ENCODE measurements around the gene B3GLCT. TPM values are rescaled to one million over a fixed set of nuclear protein-coding genes. Genes with fewer than 3 reads are reported as not detected.

The B3GLCT gene
- total RNA-seq, 1 donor from 2014 or later = 27.2 TPM

DNA sequence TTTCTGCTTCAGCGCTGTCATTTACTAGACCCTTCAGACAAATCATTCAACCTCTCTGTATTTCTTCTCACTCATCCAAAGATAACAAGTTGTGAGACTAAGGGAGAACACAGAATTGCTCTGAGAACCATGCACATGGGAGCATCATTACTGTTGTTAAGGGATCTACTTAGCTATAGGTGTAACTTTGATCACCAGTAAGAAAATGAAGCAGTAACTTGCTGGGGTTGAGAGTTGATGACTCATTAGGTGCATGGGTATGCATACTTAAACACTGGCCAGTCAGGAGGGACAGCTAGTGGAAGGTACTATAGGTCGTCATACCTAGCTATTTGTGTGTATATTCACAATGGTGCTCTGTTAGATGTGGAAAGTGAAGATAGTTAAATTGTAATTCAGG is 61.5 kb downstream of the B3GLCT start:
- H3K4me3 Mint-ChIP-seq = no peak overlapping the region
- H3K27me3 Mint-ChIP-seq (ENCODE audit: low read depth) = no peaks in the 10 kb centered on the region
- peaks cover 36% of the 10 kb centered on the region for H3K36me3 Mint-ChIP-seq
- peaks cover 3% of the 10 kb centered on the region for H3K4me1 Mint-ChIP-seq
- H3K27ac Mint-ChIP-seq = no peak overlapping the region
- no peaks in the 10 kb centered on the region for H3K9me3 Mint-ChIP-seq
- no peak for DNase-seq (ENCODE audit: low spot score in 2 of 2, unreplicated experiment in 2 of 2)
- TF ChIP-seq, protein P1, sequence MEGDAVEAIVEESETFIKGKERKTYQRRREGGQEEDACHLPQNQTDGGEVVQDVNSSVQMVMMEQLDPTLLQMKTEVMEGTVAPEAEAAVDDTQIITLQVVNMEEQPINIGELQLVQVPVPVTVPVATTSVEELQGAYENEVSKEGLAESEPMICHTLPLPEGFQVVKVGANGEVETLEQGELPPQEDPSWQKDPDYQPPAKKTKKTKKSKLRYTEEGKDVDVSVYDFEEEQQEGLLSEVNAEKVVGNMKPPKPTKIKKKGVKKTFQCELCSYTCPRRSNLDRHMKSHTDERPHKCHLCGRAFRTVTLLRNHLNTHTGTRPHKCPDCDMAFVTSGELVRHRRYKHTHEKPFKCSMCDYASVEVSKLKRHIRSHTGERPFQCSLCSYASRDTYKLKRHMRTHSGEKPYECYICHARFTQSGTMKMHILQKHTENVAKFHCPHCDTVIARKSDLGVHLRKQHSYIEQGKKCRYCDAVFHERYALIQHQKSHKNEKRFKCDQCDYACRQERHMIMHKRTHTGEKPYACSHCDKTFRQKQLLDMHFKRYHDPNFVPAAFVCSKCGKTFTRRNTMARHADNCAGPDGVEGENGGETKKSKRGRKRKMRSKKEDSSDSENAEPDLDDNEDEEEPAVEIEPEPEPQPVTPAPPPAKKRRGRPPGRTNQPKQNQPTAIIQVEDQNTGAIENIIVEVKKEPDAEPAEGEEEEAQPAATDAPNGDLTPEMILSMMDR (IDR thresholded peaks at IDR 0.05; ENCODE audit: unreplicated experiment) = no peak

GRCh38 chr13:31263346-31263745 is 63.6 kb downstream of the B3GLCT start:
- TF ChIP-seq, protein P1 (IDR thresholded peaks at IDR 0.05; ENCODE audit: unreplicated experiment) = no peak
- Mint-ChIP-seq H3K4me3 (no peak overlapping the region), H3K27me3 (ENCODE audit: low read depth) (no peaks in the 10 kb centered on the region), H3K9me3 (no peaks in the 10 kb centered on the region), H3K27ac (no peak overlapping the region), H3K36me3 (peaks cover 36% of the 10 kb centered on the region), H3K4me1 (peaks cover 14% of the 10 kb centered on the region)
- DNase-seq (ENCODE audit: low spot score in 2 of 2, unreplicated experiment in 2 of 2) = no peak

DNA sequence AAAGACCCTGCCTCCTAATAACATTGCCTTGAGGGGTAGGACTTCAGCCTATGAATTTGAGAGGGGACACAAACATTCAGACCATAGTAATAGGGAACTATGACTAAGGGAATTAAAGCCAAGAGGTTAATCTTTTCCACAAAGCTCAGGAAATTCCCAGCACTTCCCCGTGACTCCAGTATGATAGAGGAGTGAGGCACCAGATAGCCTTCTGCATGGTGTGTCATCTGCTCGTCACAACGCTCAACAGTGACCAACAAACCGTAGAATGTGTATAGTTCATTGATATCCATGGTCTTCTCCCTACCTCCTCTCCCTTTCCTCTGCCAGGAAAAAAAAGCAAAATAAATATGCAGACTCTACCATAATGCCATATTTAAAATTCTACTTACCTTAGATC is 64.4 kb downstream of the B3GLCT start:
- peaks cover 18% of the 10 kb centered on the region for H3K4me1 Mint-ChIP-seq
- H3K36me3 Mint-ChIP-seq = peaks cover 43% of the 10 kb centered on the region
- no peaks in the 10 kb centered on the region for H3K27me3 Mint-ChIP-seq (ENCODE audit: low read depth)
- H3K27ac Mint-ChIP-seq = no peak overlapping the region
- H3K4me3 Mint-ChIP-seq = no peak overlapping the region
- H3K9me3 Mint-ChIP-seq = peaks cover 1% of the 10 kb centered on the region
- no peak for DNase-seq (ENCODE audit: low spot score in 2 of 2, unreplicated experiment in 2 of 2)
- TF ChIP-seq, protein P1 (IDR thresholded peaks at IDR 0.05; ENCODE audit: unreplicated experiment) = no peak

DNA sequence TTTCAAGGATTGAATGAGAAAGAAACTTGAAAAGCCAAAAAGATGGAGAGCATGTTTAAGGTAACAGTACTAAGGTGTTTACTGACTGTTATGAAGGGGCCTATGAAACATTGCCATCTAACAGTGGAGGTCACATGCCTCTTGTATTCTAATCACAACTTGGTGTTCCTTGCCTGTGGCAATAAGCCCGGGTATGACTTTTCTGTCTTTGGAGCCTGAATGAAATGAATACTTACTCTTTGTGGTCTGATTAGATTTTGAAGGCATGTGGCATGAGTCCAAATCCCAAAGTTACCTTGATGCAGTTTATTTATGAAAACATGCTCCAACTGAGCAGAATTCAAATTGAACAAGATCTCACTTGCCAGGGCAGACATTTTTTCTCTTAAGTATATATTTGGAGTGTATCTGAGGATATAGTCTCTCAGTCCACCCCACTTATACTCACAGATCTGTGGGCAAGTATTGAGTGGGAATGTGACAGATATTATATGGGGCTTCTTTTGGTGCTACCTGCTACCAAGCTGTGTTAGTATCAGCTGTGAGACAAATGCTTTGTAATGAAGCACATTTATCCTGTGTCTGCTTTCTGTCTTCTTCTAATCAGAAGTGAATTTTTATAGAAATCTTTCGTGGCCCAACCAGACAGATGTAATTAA is 67.5 kb downstream of the B3GLCT start:
- Mint-ChIP-seq H3K9me3 (peaks cover 20% of the 10 kb centered on the region), H3K4me1 (peaks cover 15% of the 10 kb centered on the region), H3K4me3 (no peak overlapping the region), H3K27ac (peak overlapping the region; percentile 85), H3K27me3 (ENCODE audit: low read depth) (no peaks in the 10 kb centered on the region), H3K36me3 (peaks cover 60% of the 10 kb centered on the region)
- no peak for DNase-seq (ENCODE audit: low spot score in 2 of 2, unreplicated experiment in 2 of 2)
- TF ChIP-seq, protein P1 (IDR thresholded peaks at IDR 0.05; ENCODE audit: unreplicated experiment) = no peak

GRCh38 chr13:31274390-31274789 is 74.6 kb downstream of the B3GLCT start:
- H3K27ac Mint-ChIP-seq = no peak overlapping the region
- H3K4me1 Mint-ChIP-seq = no peaks in the 10 kb centered on the region
- DNase-seq (ENCODE audit: low spot score in 2 of 2, unreplicated experiment in 2 of 2) = no peak
- TF ChIP-seq, protein P1 (IDR thresholded peaks at IDR 0.05; ENCODE audit: unreplicated experiment) = no peak
- H3K36me3 Mint-ChIP-seq = peaks cover 69% of the 10 kb centered on the region
- peaks cover 29% of the 10 kb centered on the region for H3K9me3 Mint-ChIP-seq
- no peaks in the 10 kb centered on the region for H3K27me3 Mint-ChIP-seq (ENCODE audit: low read depth)
- H3K4me3 Mint-ChIP-seq = no peak overlapping the region

Data from mesothelial cell of epicardium (in vitro differentiated cells).